GM21786 (cell line): Measurements from ENCODE around the gene HSPB6.
"Not testable (repeated sequence)": the region's sequence is repeated elsewhere in the genome, so short reads cannot be mapped to it uniquely, and the experiment has no call there.

Experiments
- ATAC-seq: cut with Tn5 transposase; IDR thresholded peaks from one replicate; pipeline ENCODE4 v1.9.1; 2021; ENCODE audit not compliant: unreplicated experiment

Gene HSPB6, protein sequence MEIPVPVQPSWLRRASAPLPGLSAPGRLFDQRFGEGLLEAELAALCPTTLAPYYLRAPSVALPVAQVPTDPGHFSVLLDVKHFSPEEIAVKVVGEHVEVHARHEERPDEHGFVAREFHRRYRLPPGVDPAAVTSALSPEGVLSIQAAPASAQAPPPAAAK

DNA sequence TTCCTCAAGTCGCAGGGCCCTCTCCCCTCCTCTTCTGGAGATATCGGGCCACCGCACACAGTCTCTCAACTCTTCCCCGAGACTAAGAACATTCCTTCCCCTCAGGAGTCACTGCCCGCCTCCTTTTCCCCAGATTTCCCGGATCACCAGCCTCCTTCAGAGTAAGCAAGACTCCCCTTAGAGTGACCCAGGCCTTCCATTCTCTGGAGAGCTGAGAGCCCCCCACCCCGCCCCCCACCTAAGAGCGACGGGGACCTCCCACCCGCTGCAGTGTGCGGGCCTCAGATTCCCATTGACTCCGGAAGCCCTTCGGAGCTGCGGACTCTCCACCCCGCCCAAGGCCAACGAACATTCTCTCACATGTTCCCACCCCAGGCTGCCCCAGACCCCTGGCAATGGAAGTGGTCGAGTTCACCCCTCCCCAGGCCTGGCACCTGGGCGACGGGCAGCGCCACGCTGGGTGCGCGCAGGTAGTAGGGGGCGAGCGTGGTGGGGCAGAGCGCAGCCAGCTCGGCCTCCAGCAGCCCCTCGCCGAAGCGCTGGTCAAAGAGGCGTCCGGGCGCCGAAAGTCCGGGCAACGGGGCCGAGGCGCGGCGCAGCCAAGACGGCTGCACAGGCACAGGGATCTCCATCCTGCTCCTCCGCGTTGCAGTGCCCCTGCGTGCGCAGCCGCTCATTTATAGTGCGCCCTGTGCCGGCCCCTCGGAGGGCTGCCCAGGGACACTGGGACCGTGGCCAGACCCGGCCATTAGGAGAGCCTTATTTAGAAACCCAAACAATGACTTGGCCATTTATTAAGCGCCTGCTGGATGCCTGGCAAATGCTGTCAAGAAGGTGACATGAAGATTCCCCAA is at the start of gene HSPB6:
Gene HSPB6, minus strand, starts transcription at position 653 of the 854 bp plus-strand sequence. Its CDS starts 21 bp downstream, at position 632.
- no peak for ATAC-seq

DNA sequence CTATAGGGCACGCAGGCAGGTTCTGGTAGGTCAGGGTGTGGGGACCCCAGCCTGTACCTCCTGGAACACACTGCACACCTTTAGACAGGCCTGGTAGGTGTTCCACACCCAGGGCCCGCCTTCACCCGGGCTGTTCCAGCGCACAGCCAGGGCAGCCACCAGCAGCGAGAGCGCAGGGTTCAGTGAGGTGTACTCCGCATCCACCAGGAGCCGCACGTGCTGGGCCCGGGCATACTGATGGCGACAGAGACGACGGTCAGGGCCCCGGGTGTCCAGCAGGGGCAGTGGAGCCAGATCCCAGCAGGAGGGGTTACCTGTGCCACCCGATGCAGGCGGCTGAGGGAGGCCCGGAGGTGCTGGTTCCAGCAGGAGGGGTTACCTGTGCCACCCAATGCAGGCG is 49.8 kb upstream of the HSPB6 start:
- ATAC-seq: no peak

DNA sequence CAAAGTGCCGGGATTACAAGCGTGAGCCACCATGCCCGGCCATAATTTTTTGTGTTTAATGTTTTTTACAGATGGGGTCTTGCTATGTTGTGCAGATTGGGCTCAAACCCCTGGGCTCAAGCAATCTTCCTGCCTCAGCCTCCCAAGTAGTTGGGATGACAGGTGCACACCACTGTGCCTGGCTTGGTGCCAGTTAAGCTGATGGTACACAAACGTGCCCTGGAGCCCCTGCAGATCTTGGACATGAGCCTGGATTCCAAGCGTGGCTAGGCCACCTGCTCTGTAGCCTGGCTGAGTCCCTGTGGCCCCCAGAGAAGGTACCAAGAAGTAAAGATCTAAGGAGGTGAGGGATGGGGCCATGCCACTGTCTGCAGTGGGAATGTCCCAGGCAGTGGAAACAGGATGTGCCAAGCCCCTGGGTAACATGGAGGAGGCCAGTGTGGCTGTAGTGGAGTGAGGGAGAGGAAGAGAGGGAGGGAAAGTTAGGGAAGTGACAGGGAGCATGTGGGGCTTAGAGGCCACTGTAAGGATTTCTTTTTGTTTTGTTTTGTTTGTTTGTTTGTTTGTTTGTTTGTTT is 48.8 kb upstream of the HSPB6 start:
- no peak for ATAC-seq

DNA sequence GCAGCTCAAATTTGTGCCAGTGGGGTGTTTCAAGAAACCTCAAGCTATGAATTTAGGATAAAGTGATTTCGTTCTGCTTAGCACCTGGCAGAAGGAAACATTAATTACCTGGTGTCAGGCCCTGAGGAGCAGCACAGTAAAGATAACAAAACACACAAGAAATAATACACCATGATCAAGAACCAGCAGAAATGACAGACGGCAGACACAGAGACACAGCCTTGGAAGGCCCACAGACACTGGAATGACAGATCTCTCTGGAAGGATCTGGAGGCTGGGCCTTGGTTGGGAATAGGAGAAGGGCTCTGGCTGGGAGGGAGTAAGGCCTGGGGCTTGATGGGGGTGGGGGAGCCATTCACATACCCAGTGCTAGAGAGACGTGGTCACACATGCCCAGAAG is 45.0 kb upstream of the HSPB6 start:
- ATAC-seq: no peak

DNA sequence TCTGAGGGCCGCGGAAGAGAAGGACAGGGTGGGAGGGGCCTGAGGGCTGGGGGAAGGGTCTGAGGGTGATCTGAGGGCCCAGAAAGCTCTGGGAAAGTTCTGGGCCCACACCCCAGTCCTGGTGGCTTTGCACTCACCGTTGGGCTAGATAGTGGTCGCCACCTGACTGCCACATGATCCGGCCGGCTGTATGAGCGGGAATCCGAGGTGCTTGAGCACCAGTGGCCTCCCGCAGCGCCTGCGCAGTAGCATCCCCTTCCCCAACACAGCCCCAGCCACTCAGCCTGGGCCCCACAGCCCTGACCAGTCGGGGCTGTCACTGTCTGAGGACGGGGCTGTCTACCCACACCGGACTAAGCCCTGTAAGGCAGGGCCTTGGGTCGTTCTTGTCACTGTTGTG is 40.8 kb upstream of the HSPB6 start:
- no peak for ATAC-seq

DNA sequence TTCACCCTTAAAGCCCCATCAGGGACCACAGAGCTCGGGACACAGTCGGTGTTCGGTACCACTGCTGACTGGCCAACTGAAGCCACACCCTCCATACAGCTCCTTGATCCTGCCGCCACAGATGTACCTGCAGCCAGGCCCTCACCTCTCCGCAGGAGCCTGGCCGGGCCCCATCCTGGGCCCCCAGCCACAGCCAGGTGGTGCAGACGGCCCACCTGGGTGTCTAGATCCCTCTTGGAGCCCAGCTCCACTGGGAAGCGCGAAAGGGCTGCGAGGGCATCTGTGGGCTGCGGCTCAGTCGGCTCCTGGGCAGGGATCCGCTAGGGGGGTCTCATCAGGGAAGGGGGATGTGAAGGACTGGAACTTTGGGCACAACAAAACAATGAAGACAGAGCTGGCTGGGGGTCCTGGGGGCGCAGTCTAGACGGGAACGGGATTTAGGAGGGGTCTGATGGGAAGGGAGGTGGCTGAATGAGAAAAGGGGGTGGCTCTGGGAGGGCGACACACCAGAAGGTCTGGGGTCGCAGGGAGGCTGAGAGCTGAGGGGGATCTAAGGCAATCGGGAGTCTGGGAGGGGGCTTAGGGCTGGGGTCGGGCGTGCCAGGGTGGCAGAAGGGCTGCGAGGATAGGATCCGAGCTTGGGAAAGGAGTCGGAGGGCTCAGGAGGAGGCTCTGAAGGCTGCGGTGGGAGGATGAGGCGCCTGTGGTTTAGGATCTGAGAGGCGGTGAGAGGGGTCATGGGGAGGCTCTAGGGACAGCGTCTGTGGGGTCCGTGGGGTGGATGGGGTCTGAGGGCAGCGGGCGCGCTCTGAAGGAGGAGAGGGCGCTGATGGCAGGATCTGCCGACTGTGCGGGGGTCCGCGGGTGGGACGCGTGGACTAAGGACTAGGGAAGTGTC is 40.1 kb upstream of the HSPB6 start:
- no peak for ATAC-seq

DNA sequence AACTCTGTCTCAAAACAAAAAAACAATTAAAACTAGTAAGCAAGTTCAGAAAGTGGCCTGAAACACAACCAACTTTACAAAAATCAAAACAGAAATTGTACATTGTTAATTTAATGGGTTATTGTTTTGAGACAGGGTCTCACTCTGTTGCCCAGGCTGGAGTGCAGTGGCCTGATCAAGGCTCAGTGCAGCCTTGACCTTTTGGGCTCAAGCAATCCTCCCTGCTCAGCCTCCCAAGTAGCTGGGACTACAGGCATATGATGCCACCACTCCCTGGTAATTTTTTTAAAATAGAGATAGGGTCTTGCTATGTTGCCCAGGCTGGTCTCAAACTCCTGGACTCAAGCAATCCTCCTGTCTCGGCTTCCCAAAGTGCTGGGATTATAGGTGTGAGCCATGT is 38.7 kb upstream of the HSPB6 start:
- not testable (repeated sequence) for ATAC-seq

DNA sequence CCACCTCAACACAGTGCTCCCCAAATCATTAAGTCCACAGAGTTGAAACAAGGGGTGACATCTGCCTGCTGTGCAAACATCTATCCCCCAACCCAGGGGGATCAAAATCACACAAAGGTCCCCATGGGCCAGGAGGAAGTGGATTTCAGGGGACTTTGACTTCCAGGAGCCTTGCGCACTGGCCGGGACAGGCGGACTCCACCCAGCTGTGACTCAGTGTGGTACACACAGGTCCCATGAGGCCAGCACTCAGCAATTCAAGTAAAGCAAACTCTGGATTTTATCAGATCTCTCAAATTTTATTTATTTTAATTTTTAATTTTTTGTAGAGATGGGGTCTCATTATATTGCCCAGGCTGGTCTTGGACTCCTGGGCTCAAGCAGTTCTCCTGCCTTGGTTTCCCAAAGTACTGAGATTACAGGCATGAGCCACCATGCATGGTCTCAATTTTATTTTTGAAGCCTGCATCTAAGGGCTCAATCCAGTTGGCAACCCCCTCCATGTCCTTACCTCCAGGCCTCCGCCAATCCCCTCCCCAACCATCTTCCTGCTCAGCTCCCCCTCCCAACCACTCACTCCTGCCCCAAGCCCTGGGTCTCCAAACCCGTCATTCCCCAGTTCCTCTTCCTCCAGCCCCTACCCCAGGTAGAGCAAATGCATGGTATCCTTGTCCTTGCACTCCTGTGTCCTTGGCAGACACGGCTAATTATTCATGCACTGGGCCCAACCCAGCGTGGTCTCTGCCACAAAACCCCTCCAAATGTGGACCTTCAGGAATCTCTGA is 36.7 kb upstream of the HSPB6 start:
- ATAC-seq: no peak

DNA sequence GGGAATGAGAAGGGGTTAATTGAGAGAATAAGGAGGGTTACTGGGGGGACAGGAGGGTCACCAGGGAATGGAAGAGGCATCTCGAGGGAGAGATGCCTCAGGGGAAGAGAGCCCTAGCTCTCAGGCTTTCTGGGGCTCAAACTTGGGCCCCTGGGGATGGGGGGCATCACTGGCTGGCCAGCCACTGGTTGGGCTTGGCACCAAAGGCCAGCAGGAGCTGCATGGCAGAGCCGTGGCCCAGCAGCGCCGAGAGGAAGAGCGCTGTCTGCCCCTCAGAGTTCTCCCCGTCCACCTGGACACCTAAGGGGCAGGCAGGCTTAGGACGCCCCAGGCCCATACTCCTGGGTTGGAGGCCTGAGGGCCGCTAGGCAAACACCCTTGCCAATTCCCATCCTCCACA is 36.1 kb upstream of the HSPB6 start:
- ATAC-seq: no peak

DNA sequence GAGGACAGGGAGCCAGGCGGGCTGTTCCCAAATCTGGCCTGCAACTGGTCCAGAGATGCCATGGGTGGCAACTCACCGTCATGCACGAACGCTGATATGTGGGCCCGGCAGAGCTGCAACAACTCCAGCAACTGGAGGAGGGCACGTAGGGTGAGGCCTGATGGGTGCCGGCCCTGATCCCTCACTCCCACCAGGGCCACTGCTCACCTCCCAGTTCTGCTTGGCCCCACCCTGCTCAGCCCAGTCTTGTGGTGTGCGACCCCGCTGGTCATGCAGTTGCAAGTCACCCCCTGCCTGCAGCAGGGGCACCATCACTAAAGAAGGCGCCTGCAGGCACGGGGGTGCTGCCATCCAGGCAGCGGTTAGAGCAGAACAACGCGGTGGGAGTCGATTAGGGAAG is 35.5 kb upstream of the HSPB6 start:
- ATAC-seq: no peak

DNA sequence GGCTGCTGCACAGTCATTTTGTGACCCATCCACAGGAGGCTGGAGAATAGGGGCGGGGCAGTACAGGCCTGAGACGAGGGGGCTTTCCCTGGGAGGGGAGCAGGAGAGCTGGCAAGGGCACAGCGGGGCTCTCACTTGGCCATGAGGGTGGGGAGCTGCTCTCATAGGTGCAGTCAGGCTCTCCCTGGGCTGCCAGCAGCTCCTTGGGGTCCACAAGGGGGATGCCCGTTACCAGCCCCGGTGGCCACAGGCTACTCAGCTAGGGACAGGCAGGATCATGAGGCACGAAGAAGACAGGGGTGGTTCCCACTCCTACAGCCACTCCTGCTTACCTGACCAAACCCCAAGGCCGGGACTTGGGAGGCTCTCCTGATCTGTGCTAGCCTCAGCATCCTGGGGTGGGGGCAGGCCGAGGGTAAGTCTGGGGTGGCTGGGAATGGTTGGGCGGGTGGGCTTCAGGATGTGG is 35.0 kb upstream of the HSPB6 start:
- no peak for ATAC-seq

DNA sequence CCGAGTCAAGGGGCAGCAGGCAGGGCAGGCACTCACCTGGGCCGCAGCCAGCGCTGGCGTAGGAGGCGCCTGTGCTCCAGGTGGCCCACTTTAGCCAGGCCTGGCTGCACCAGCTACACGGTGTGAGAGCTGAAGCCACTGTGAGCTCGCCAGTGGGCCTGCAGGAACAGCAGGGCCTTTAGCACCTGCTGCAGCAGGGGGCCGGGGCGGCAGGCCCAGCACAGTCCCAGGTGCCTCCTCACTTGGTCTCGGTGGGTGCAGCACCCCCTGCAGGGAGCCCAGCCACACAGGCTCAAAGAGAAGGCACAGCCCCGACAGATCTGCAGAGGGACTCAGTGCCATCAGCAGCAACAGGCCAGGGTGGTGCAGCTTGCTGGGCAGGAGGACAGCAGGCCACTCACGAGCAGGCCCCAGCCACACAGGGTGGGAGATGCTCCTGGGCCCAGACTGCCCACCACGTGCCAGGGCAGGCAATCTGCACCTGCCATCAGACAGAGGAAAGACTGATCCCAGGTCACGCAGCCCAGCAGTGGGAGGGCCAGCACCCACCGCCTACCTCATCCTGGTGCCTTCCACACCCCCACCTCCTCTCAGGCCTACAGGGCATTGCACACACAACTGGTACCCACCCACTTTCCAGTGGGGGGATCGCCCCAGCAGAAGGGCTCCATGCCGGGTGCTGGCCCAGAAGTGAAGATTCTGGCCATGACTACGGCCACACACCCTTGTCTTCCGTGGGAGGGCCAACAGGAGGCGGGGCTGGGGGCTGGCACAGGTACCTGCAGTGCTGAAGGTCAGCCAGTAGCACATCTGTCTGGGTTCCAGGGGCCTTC is 34.4 kb upstream of the HSPB6 start:
- no peak for ATAC-seq

DNA sequence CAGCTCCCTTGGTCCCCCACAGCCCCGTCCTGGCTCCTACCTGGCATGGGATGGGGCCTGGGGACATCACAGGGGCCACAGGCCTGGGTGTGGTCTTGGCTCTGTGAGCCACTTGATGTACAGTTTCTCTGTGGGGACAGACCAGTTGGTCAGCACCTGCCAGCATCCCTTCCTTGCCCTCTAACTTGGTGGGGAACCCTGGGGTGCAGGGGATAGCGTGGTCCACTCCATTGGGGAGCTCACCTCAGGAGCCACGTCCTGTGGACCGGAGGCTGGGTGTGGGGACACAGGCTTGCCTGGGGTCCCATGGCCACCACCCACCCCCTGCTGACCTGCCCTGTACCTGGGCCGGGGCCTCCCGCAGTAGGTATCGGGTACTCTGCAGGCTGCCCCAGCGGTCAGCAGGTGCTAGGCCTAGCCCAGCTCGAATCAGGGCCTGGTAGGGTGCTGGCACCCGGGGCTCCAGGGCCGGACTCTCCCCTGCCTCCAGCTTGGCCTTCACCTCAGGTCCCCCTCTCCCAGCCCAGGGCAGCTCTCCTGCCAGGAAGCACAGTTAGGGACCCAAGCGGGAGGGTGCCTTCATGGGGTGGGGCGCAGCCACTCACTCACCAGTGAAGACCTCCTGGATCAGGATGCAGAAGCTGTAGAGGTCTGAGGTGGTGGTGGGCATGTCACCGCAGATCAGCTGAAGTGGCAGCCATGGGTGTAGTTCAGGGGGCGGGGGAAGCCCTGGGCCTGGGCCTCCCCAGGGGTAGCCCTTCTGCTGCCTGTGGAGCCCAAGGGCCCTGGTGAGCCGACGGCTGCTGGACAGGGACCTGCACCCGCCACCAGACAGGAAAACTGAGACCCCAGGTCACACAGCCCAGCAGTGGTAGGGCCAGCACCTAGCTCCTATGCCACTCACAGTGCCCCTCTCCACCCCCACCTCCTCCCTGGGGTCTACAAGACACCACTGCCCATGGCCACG is 33.4 kb upstream of the HSPB6 start:
- no peak for ATAC-seq

DNA sequence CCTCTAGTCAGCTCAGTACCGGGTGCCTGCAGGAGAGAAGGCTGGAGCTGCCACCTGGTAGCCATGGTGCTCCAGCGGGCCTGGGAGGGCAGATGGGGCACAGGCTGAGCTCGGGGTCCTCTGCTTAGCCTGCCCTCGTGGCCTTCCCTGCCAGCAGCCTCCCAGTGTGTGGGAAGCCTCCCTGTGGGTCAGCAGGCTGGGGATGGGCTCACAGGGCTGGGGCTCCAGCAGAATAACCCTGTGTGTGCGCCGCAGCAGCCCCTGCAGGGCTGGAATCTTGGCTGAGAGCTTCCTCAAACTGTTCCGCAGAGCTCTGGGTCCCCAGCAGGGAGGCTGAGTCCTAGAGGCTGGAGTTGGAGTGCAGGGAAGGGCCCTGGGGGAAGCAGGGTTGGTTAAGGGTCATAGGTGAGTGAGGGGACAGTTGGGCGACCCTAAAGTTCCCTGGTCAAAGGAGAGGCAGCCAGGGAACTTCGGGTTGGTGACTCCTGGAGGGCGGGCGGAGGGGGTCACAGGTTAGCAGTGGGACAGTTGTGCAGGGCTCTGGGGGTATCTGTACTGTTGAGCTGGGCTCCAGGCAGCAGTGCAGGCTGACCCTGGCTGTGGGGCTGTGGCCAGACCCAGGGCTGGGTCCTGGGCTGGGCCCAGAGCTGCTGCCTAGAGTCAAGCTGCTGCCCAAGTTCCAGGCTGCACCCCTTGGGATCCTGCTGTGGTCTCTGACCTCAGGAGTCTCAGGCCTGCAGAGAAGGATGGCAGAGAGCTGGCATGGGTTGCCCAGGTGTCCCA is 32.6 kb upstream of the HSPB6 start:
- no peak for ATAC-seq

DNA sequence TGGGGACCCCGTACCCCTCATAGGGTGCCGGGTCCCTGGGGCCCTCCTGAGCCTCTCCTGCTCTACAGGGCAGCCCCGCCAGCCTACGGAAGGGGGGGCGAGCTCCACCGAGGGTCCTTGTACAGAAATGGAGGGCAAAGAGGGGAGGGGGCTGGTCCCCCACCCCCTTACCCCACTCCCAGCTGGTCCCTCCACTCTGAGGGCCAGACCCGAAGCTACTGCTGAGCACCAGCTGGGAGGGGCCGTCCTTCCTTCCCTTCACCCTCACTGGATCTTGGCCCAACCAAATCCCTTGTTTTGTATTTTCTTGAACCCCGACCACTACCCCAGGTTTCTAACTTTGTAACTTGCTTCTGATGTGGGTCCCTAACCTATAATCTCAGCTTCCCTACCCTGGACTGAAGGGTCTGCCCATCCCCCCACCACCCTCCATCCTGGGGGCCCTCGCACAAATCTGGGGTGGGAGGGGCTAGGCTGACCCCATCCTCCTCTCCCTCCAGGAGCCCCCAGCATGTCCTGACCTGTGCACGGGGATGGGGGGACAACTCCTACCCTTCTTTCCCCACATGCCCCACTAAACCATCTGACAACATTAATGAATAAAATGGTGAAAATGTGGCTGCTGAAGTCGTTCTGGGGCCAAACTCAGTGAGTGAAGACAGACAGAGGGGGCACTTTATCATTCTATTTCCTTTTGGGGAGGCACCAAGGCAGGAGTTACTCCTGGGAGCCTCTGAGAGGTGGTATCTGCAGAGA is 31.6 kb upstream of the HSPB6 start:
- no peak for ATAC-seq

DNA sequence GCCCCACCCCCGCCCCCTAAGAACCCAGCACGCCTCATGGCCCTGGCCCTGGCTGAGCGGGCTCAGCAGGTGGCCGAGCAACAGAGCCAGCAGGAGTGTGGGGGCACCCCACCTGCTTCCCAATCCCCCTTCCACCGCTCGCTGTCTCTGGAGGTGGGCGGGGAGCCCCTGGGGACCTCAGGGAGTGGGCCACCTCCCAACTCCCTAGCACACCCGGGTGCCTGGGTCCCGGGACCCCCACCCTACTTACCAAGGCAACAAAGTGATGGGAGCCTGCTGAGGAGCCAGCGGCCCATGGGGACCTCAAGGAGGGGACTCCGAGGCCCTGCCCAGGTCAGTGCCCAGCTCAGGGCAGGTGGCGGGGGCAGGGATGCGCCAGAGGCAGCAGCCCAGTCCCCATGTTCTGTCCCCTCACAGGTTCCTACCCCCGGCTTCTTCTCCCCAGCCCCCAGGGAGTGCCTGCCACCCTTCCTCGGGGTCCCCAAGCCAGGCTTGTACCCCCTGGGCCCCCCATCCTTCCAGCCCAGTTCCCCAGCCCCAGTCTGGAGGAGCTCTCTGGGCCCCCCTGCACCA is 30.5 kb upstream of the HSPB6 start:
- no peak for ATAC-seq
